Endothelial cell of umbilical vein (primary cell): Measurements from ENCODE around the gene PRX. TPM values are rescaled to one million over a fixed set of nuclear protein-coding genes. Genes with fewer than 3 reads are reported as not detected.

ENCODE experiments used
- BruUV-seq: library from RNA; stranded (reverse); fragments of 400-500 nt; replicated peaks from 2 replicates; lab custom pipeline; 2021; lab: Mats Ljungman, UMichigan
- CTCF ChIA-PET: fragments of 300-600, 350-600 bp; sonication (Branson Sonifier 250); formaldehyde crosslinking; loops from one replicate; lab custom pipeline; 2021; ENCODE audit warnings: antibody characterized with exemption, inconsistent platforms; lab: Charles Lee
- POLR2A ChIA-PET: fragments of 300-600, 350-600 bp; sonication (Branson Sonifier 250); formaldehyde crosslinking; loops from one replicate; lab custom pipeline; 2021; ENCODE audit warnings: antibody characterized with exemption, inconsistent platforms; lab: Charles Lee
- DNase-seq: peaks from one replicate; pipeline ENCODE4 v3.0.0-alpha.2; 2011; ENCODE audit warnings: low read depth, low spot score
- FAIRE-seq: peaks from 2 replicates; lab custom pipeline; 2011; peaks lifted over from hg19 to GRCh38; lab: Jason Lieb, UNC
- H2AFZ ChIP-seq: 2 replicates; pipeline ENCODE4 v1.6.0; 2012; ENCODE audit warnings: low read depth, low read length, control low read depth, inconsistent platforms
- H3K27ac ChIP-seq: 2 replicates; pipeline ENCODE4 v1.5.1; 2011; ENCODE audit warnings: low read depth, mild to moderate bottlenecking, control low read depth, low read length, moderate library complexity; ENCODE audit not compliant: insufficient read depth
- H3K27me3 ChIP-seq, 2 experiments: 2 replicates each; pipeline versions ENCODE4 v1.6.0 to v1.6.1; 2011; ENCODE audit warnings: low read length in 2 of 2, mixed read lengths in 1 of 2; ENCODE audit not compliant: control insufficient read depth in 2 of 2, insufficient read depth in 2 of 2
- H3K36me3 ChIP-seq, 2 experiments: 2 replicates in 1 of 2; 3 replicates in 1 of 2; pipeline ENCODE4 v1.5.1; 2011; ENCODE audit warnings: low read length in 2 of 2, mild to moderate bottlenecking in 1 of 2, moderate library complexity in 1 of 2; ENCODE audit not compliant: control insufficient read depth in 2 of 2, insufficient read depth in 2 of 2; ENCODE audit errors: extremely low read depth in 1 of 2
- H3K4me1 ChIP-seq: 3 replicates; pipeline ENCODE4 v1.5.1; 2011; ENCODE audit warnings: mild to moderate bottlenecking, low read length; ENCODE audit not compliant: control insufficient read depth, insufficient read depth; ENCODE audit errors: extremely low read depth
- H3K4me2 ChIP-seq: 2 replicates; pipeline ENCODE4 v1.6.1; 2011; ENCODE audit warnings: low read length, control low read depth, mixed read lengths; ENCODE audit not compliant: insufficient read depth
- H3K4me3 ChIP-seq, 3 experiments: fragments of 200-600 bp in 1 of 3; sonication (generic), shearing (Covaris generic) in 1 of 3; replicated peaks in 1 of 3; 2 replicates each; pipeline ENCODE4 v1.5.1; 2011 to 2016; ENCODE audit warnings: control low read depth in 3 of 3, low read length in 3 of 3, mild to moderate bottlenecking in 2 of 3, inconsistent platforms in 1 of 3, low read depth in 1 of 3, moderate library complexity in 1 of 3; ENCODE audit not compliant: insufficient read depth in 1 of 3
- H3K79me2 ChIP-seq: 2 replicates; pipeline ENCODE4 v1.6.0; 2012; ENCODE audit warnings: low read length, inconsistent platforms; ENCODE audit not compliant: control insufficient read depth, insufficient read depth
- H3K9ac ChIP-seq: replicated peaks from 2 replicates; pipeline ENCODE3; 2011; ENCODE audit warnings: low read length, control low read depth; ENCODE audit not compliant: insufficient read depth; ENCODE audit errors: extremely low read depth
- H3K9me1 ChIP-seq: replicated peaks from 3 replicates; pipeline ENCODE4 v1.6.0; 2011; ENCODE audit warnings: mild to moderate bottlenecking, low read length; ENCODE audit not compliant: control insufficient read depth, insufficient read depth; ENCODE audit errors: extremely low read depth
- H3K9me3 ChIP-seq: replicated peaks from 2 replicates; pipeline ENCODE4 v1.5.1; 2012; ENCODE audit warnings: low read length, inconsistent platforms; ENCODE audit not compliant: control insufficient read depth, insufficient read depth
- H4K20me1 ChIP-seq: replicated peaks from 2 replicates; pipeline ENCODE3; 2011; ENCODE audit warnings: mild to moderate bottlenecking, low read length; ENCODE audit not compliant: control insufficient read depth, insufficient read depth; ENCODE audit errors: extremely low read depth
- CTCF ChIP-seq, 2 donors: IDR thresholded peaks; 1 replicate in 1 of 2; 2 replicates in 1 of 2; pipeline ENCODE4 v1.5.1; 2011; ENCODE audit warnings: low read length in 2 of 2, mild to moderate bottlenecking in 2 of 2, moderate library complexity in 2 of 2, control low read depth in 1 of 2, inconsistent platforms in 1 of 2, low read depth in 1 of 2; ENCODE audit not compliant: insufficient read depth in 1 of 2; ENCODE audit errors: extremely low read depth in 1 of 2
- EZH2 ChIP-seq: IDR thresholded peaks from 2 replicates; pipeline ENCODE4 v1.6.1; 2012; ENCODE audit warnings: borderline replicate concordance, low read depth, mild to moderate bottlenecking, moderate library complexity, low read length, inconsistent platforms; ENCODE audit not compliant: severe bottlenecking
- FOS ChIP-seq: IDR thresholded peaks from 2 replicates; pipeline ENCODE4 v1.6.1; 2011; ENCODE audit warnings: mild to moderate bottlenecking, low read length, moderate library complexity, borderline replicate concordance; ENCODE audit not compliant: insufficient read depth
- GATA2 ChIP-seq: IDR thresholded peaks from 2 replicates; pipeline ENCODE4 v1.7.0; 2011; ENCODE audit warnings: low read depth, mild to moderate bottlenecking, moderate library complexity, mixed read lengths, low read length; ENCODE audit not compliant: insufficient read length, insufficient read depth
- JUN ChIP-seq: IDR thresholded peaks from 2 replicates; pipeline ENCODE4 v1.6.1; 2011; ENCODE audit warnings: borderline replicate concordance, low read depth; ENCODE audit not compliant: insufficient read length, insufficient read depth
- MAX ChIP-seq: IDR thresholded peaks from 2 replicates; pipeline ENCODE4 v1.6.1; 2011; ENCODE audit not compliant: insufficient read depth, insufficient read length
- MYC ChIP-seq: IDR thresholded peaks from one replicate; pipeline ENCODE4 v1.6.1; 2011; ENCODE audit warnings: mild to moderate bottlenecking, low read depth, low read length
- POLR2A ChIP-seq: IDR thresholded peaks from 2 replicates; pipeline ENCODE4 v1.6.1; 2012; ENCODE audit warnings: low read depth, mild to moderate bottlenecking, control low read depth, low read length
- POLR2AphosphoS5 ChIP-seq: IDR thresholded peaks from 2 replicates; pipeline ENCODE4 v1.6.1; 2012; ENCODE audit warnings: low read depth, mild to moderate bottlenecking, control low read depth, low read length, moderate library complexity; ENCODE audit not compliant: insufficient read depth
- dilution Hi-C: fragments of 300-500 bp; cut with MboI; formaldehyde crosslinking; loops from one replicate; pipeline ENCODE4 v1.15.0; 2019; ENCODE audit warnings: low sequenced_read_pairs; ENCODE audit not compliant: extremely low pct_ligation_motif_present
- intact Hi-C: fragments of 100-400 bp; cut with micrococcal nuclease; formaldehyde crosslinking; loops from one replicate; pipeline ENCODE4 v1.10.0; 2022
- polyA plus RNA-seq, 4 experiments: library from polyadenylated mRNA; depleted of rRNA in 3 of 4; stranded (reverse) in 3 of 4; unstranded in 1 of 4; fragments of >200 nt; gene quantifications; 2 replicates each; pipeline versions ENCODE4 v1.2.1 to v1.2.3, GENCODE V29; 2011 to 2012; ENCODE audit warnings: missing spikeins in 1 of 4
- total RNA-seq: library from RNA; stranded (reverse); gene quantifications from 2 replicates; pipeline ENCODE4 v1.2.3, GENCODE V29; 2021

The PRX gene
- total and polyA plus RNA-seq, 2 donors (not counting 3 experiments of a cell fraction or from before 2014, with no cell fraction given), result 0.80 to 1.3 TPM

- no peak for FAIRE-seq
Observed at GRCh38 chr19:40457953-40458596, 44.9 kb upstream of the PRX start.

GRCh38 chr19:40457048-40457447 lies 43.9 kb upstream of the PRX start:
- H3K79me2 ChIP-seq, result no peaks in the 10 kb centered on the region
- CTCF ChIA-PET, result interaction anchor here (1.0 to 1.7 kb wide), 2 partner anchors 8 to 31 kb away, joined by 3 to 6 read pairs; partner anchors contain the start of gene BLVRB
- H3K4me1 ChIP-seq, result no peaks in the 10 kb centered on the region
- FAIRE-seq (no peak), DNase-seq (no peak)
- intact Hi-C loops (no loop called here), dilution Hi-C loops (no loop called here)
- H3K36me3 ChIP-seq, result no peaks in the 10 kb centered on the region
- H3K9ac ChIP-seq, result no peak overlapping the region
- TF ChIP-seq POLR2A (no peak), EZH2 (no peak), MYC (no peak), GATA2 (no peak), CTCF (IDR thresholded peaks at IDR 0.05; ENCODE audit: extremely low read depth in 1 of 2, insufficient read depth in 1 of 2, low read depth in 1 of 2, low read length in 2 of 2) (no peak), MAX (no peak), JUN (no peak), POLR2AphosphoS5 (no peak), FOS (no peak)
- BruUV-seq, result no TSS peak
- H3K27me3 ChIP-seq, result no peaks in the 10 kb centered on the region
- H3K4me3 ChIP-seq, result no peak overlapping the region
- H3K9me1 ChIP-seq, result no peaks in the 10 kb centered on the region
- H2AFZ ChIP-seq, result no peak overlapping the region
- no peaks in the 10 kb centered on the region for H3K9me3 ChIP-seq
- POLR2A ChIA-PET, result no interaction called here
- H3K4me2 ChIP-seq, result no peak overlapping the region
- no peaks in the 10 kb centered on the region for H4K20me1 ChIP-seq
- no peak overlapping the region for H3K27ac ChIP-seq

More at GRCh38 chr19:40457953-40458596, 44.9 kb upstream of the PRX start:
- intact Hi-C loops (no loop called here), dilution Hi-C loops (no loop called here)
- Histone ChIP-seq H4K20me1 (no peaks in the 10 kb centered on the region), H3K4me1 (no peaks in the 10 kb centered on the region), H3K9me1 (no peaks in the 10 kb centered on the region), H3K27ac (no peak overlapping the region), H3K4me2 (no peak overlapping the region), H3K4me3 (no peak overlapping the region), H3K9ac (no peak overlapping the region), H3K27me3 (no peaks in the 10 kb centered on the region), H2AFZ (no peak overlapping the region), H3K79me2 (no peaks in the 10 kb centered on the region), H3K9me3 (no peaks in the 10 kb centered on the region), H3K36me3 (no peaks in the 10 kb centered on the region)
- CTCF ChIA-PET, result no interaction called here
- no peak for DNase-seq
- BruUV-seq, result no TSS peak
- POLR2A ChIA-PET, result no interaction called here
- TF ChIP-seq MAX, result no peak
- no peak for TF ChIP-seq POLR2AphosphoS5
- no peak for TF ChIP-seq FOS
- no peak for TF ChIP-seq JUN
